HG03342 (cell line): Measurements from ENCODE around the gene CNOT8.
"Not testable (repeated sequence)": the region's sequence is repeated elsewhere in the genome, so short reads cannot be mapped to it uniquely, and the experiment has no call there.

Experiments used
- ATAC-seq: cut with Tn5 transposase; IDR thresholded peaks from one replicate; pipeline ENCODE4 v1.9.1; 2021; ENCODE audit warnings: mild to moderate bottlenecking, moderate library complexity; ENCODE audit not compliant: unreplicated experiment

The CNOT8 gene

GRCh38 chr5:154905601-154906000 lies 47.2 kb downstream of the CNOT8 start:
- not testable (repeated sequence) for ATAC-seq

- ATAC-seq: no peak
These were observed 58.4 kb downstream of the CNOT8 start for GRCh38 chr5:154916874-154917273.

GRCh38 chr5:154917757-154918156 lies 59.3 kb downstream of the CNOT8 start:
- no peak for ATAC-seq

GRCh38 chr5:154923441-154924430 lies 65.3 kb downstream of the CNOT8 start:
- no peak for ATAC-seq
